H1 (cell line): ENCODE measurements around the gene DPYSL4. TPM values are rescaled to one million over a fixed set of nuclear protein-coding genes. Genes with fewer than 3 reads are reported as not detected.

Experiments used
- EZH2 ChIP-seq: fragments of 200-600 bp; sonication (generic); IDR thresholded peaks from 2 replicates; pipeline ENCODE4 v1.7.1; 2012; ENCODE audit warnings: low read depth, mild to moderate bottlenecking, moderate library complexity, low read length, inconsistent platforms; ENCODE audit not compliant: severe bottlenecking
- GABPA ChIP-seq: IDR thresholded peaks from 2 replicates; pipeline ENCODE4 v1.6.1; 2011; ENCODE audit warnings: mild to moderate bottlenecking, low read length, moderate library complexity, borderline replicate concordance; ENCODE audit not compliant: insufficient read depth
- SIN3A ChIP-seq, 2 experiments: IDR thresholded peaks in 1 of 2; conservative IDR thresholded peaks in 1 of 2; 2 replicates each; pipeline ENCODE4 v1.6.1; 2011 to 2012; ENCODE audit warnings: low read length in 2 of 2, improper control_type of control experiment in 1 of 2, low read depth in 1 of 2, mild to moderate bottlenecking in 1 of 2
- polyA plus RNA-seq, 7 experiments: library from polyadenylated mRNA; depleted of rRNA in 3 of 7; stranded (reverse) in 5 of 7; unstranded in 2 of 7; fragments of >200 nt in 5 of 7; fragments of 200-250 nt in 2 of 7; gene quantifications; 1 replicate in 5 of 7; 2 replicates in 1 of 7; 4 replicates in 1 of 7; pipeline versions ENCODE4 v1.2.1 to v1.2.3, GENCODE V29; 2011 to 2013; ENCODE audit warnings: missing spikeins in 2 of 7, mixed read lengths in 2 of 7
- total RNA-seq: library from RNA; stranded (reverse); fragmentation: NEBNext Ultra II Directional; extraction: Animal tissue kit (Norgen Biotek cat#: 25700); gene quantifications from 2 replicates; pipeline ENCODE4 v1.2.1, GENCODE V29; 2021
- TF ChIP-seq, protein P1 (sequence below), 3 experiments: IDR thresholded peaks; 1 replicate in 2 of 3; 2 replicates in 1 of 3; pipeline versions ENCODE4 v1.5.1 to v1.6.1; 2011; ENCODE audit warnings: low read length in 3 of 3, mild to moderate bottlenecking in 3 of 3, inconsistent platforms in 2 of 3, low read depth in 1 of 3, moderate library complexity in 1 of 3; ENCODE audit not compliant: insufficient read depth in 1 of 3; ENCODE audit errors: control extremely low read depth in 1 of 3
- TF ChIP-seq, protein P2 (sequence below): IDR thresholded peaks from 2 replicates; pipeline ENCODE4 v1.6.1; 2012; ENCODE audit warnings: low read length, inconsistent platforms

DPYSL4 gene
- total and polyA plus RNA-seq, 2 of the 8 experiments (the other 6 are each of a cell fraction or from before 2014, with no cell fraction given): 12.9 to 15.2 TPM

DNA sequence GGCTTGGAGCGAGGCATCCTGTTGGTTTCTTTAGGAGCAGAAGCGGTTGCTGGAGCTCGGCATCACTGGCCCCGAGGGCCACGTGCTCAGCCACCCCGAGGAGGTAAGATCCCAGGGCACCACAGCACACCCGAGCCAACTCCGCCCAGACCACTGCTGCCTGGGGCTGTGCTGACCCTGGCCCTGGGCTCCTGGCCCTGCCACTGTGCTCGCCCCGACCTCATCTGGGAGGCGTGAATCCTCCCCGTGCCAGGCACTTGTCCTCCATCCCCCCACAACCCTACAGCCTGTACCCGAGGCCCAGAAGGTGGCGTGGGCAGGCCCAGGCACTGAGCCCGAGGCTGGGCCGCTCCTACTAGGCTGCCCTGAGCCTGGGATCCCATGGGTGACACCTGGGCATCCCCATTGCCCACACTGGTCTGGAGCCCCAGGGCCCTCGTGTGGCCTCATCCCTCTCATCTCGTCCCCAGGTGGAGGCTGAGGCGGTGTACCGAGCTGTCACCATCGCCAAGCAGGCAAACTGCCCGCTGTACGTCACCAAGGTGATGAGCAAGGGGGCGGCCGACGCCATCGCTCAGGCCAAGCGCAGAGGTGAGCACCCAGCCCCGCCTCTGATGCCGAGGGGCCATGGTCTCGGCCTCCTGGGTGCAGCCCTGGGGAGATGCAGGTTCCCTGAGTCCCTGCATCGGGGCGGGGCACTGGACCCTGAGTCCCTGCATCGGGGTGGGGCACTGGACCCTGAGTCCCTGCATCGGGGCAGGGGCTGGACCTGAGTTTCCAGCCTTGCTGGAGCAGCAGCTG is 11.8 kb downstream of the DPYSL4 start (continued):
- TF ChIP-seq, protein P1, sequence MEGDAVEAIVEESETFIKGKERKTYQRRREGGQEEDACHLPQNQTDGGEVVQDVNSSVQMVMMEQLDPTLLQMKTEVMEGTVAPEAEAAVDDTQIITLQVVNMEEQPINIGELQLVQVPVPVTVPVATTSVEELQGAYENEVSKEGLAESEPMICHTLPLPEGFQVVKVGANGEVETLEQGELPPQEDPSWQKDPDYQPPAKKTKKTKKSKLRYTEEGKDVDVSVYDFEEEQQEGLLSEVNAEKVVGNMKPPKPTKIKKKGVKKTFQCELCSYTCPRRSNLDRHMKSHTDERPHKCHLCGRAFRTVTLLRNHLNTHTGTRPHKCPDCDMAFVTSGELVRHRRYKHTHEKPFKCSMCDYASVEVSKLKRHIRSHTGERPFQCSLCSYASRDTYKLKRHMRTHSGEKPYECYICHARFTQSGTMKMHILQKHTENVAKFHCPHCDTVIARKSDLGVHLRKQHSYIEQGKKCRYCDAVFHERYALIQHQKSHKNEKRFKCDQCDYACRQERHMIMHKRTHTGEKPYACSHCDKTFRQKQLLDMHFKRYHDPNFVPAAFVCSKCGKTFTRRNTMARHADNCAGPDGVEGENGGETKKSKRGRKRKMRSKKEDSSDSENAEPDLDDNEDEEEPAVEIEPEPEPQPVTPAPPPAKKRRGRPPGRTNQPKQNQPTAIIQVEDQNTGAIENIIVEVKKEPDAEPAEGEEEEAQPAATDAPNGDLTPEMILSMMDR (IDR thresholded peaks at IDR 0.05; ENCODE audit: control extremely low read depth in 1 of 3, insufficient read depth in 1 of 3, low read depth in 1 of 3, low read length in 3 of 3): no peak
- TF ChIP-seq SIN3A (conservative IDR thresholded peaks at IDR 0.05 in 1 of 2, IDR thresholded peaks at IDR 0.05 in 1 of 2; ENCODE audit: low read depth in 1 of 2, low read length in 2 of 2) (no peak), EZH2 (no peak), GABPA (no peak)
- TF ChIP-seq, protein P2, sequence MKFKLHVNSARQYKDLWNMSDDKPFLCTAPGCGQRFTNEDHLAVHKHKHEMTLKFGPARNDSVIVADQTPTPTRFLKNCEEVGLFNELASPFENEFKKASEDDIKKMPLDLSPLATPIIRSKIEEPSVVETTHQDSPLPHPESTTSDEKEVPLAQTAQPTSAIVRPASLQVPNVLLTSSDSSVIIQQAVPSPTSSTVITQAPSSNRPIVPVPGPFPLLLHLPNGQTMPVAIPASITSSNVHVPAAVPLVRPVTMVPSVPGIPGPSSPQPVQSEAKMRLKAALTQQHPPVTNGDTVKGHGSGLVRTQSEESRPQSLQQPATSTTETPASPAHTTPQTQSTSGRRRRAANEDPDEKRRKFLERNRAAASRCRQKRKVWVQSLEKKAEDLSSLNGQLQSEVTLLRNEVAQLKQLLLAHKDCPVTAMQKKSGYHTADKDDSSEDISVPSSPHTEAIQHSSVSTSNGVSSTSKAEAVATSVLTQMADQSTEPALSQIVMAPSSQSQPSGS: no peak
